Right renal cortex interstitium (tissue), 3 donors: ENCODE results near the gene COQ9. TPM values are rescaled to one million over a fixed set of nuclear protein-coding genes. Genes with fewer than 3 reads are reported as not detected.

Experiments used
- DNase-seq, 3 donors: peaks; one replicate each; pipeline ENCODE4 v3.0.0-alpha.2; 2013; ENCODE audit warnings: low read depth in 3 of 3, low spot score in 2 of 3
- polyA plus RNA-seq, 3 donors: library from polyadenylated mRNA; unstranded; fragments of 120-200 nt; gene quantifications; one replicate each; pipeline ENCODE4 v1.2.1, GENCODE V29; 2013; ENCODE audit not compliant: insufficient read length in 3 of 3

COQ9 gene
- polyA plus RNA-seq, 3 donors = 97.3 to 101 (median 100) TPM

DNA sequence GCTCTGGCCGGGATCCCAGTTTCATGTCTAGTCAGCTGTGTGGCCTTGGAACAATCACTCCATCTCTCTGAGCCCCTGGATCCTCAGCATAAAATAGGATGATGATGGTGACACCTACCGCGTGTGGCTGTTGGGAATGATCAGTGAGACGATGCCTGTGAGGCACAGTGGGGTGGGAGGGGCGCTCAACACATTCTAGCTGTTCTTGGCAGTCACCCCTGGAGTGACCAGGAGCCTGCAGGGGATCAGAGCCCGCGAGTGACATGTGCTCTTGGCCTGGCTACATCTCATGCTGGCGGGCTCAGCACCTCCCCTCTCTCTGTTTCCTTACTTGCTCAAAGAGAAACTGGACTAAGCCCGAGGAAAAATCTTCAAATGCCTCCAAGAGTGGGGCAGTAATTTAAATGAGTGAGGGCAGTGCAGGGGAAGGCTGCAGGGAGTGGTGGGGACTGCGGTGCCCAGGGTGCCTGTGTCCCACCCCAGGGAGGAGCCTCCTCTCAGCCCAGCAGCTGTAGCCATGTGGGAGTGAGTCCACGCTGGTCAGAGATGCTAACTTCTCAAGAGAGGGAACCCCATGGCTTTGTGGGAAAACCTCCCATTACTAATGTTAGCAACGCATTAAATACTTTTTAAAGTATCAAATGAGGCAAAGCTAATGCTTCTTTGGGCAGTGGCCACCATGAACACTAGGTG is 62.1 kb downstream of the COQ9 start:
- no peak for DNase-seq

DNA sequence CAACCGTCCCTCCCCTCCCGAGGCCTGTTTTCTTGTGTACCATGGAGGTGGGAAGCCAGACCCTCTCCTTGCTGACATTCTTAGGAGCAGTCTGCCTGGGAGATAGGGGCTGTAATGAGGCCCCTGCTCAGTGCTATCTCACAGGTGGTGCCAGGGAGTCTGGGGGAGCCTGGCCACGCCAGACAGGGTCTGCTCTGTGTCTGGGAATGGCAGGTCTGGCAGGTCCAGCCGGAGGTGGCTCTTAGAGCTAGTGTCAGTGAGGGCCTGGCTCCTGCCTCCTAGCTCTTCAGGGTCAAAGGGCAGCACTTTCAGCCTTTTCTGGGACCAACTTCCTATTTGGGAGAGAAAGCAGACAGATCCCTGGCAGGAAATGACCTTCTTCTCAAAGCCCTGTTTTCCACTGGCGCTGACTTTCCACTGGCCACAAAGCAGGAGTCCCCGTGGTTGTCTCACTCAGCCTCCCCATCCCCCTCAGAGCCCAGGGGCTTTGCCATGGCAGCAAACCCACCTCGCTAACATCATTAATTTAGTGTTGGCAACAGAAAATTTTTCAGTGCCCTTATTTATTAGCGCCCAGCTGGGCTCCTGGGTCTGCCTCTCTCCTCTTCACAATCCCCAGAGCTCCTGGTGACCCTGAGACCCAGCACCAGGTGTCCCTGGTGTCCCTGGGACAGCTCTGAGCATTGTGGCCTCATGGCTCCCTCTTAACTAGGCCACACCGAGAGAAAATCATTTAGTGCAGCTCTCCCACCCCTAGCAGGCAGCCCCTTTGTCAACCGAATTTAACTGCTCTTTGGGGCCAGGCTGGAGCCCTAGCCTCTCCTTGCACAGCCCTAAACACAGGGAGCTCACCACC is 63.0 kb downstream of the COQ9 start:
- DNase-seq = no peak

Other genes starting within 250 kb of the COQ9 start
- gene ARL2BP, start 202.2 kb upstream of the COQ9 start, polyA plus RNA-seq = 10 to 100 TPM; 76.7 to 82.2 (median 78.3) TPM
- gene PLLP, start 162.8 kb upstream of the COQ9 start, polyA plus RNA-seq = 10 to 100 TPM; 16.1 to 21.1 (median 20.4) TPM
- under 1 TPM; 0.06 to 0.10 (median 0.07) TPM for gene CCL22, start 88.7 kb upstream of the COQ9 start, polyA plus RNA-seq
- gene CX3CL1, start 75.0 kb upstream of the COQ9 start, polyA plus RNA-seq = 10 to 100 TPM; 25.7 to 34.3 (median 30.1) TPM
- gene CCL17, start 42.7 kb upstream of the COQ9 start, polyA plus RNA-seq = not detected
- 100 to 1,000 TPM in 2 of 3 donors, 10 to 100 TPM in 1; 96.5 to 105 (median 103) TPM for gene CIAPIN1, start 94 bp upstream of the COQ9 start, polyA plus RNA-seq
- gene POLR2C, start 15.2 kb downstream of the COQ9 start, polyA plus RNA-seq = 10 to 100 TPM; 84.9 to 89.8 (median 88.0) TPM
- gene DOK4, start 39.0 kb downstream of the COQ9 start, polyA plus RNA-seq = 10 to 100 TPM; 27.4 to 35.1 (median 32.3) TPM
- 10 to 100 TPM; 12.0 to 17.7 (median 14.3) TPM for gene CCDC102A, start 89.1 kb downstream of the COQ9 start, polyA plus RNA-seq
- 1 to 10 TPM in 2 of 3 donors, under 1 TPM in 1; 0.87 to 1.2 (median 1.1) TPM for gene ADGRG5, start 95.2 kb downstream of the COQ9 start, polyA plus RNA-seq
- gene ADGRG1, start 181.2 kb downstream of the COQ9 start, polyA plus RNA-seq = 10 to 100 TPM; 68.7 to 76.1 (median 75.6) TPM
- under 1 TPM in 2 of 3 donors, not detected in 1; 0.08 to 0.16 TPM for gene ADGRG3, start 220.8 kb downstream of the COQ9 start, polyA plus RNA-seq
- gene DRC7, start 247.3 kb downstream of the COQ9 start, polyA plus RNA-seq = 1 to 10 TPM; 2.3 to 3.9 (median 2.8) TPM